RWPE1 (cell line): ENCODE data around the gene FMNL1.

Source experiments
- CTCF ChIA-PET: fragments of 350-600 bp; sonication (Branson Sonifier 250); formaldehyde crosslinking; extraction: SDS; loops from one replicate; lab custom pipeline; 2021; lab: Yijun Ruan, JAX
- POLR2A ChIA-PET: fragments of 400-600 bp; formaldehyde crosslinking; extraction: SDS; loops from one replicate; lab custom pipeline; 2020; ENCODE audit warnings: antibody characterized with exemption; ENCODE audit not compliant: low non-redundant PET; lab: Yijun Ruan, JAX
- DNase-seq: peaks from one replicate; pipeline ENCODE4 v3.0.0; 2012; ENCODE audit warnings: low spot score
- H3K27ac ChIP-seq: fragments of 450-650 bp; 2 replicates; pipeline ENCODE4 v1.5.1; 2017
- TF ChIP-seq, protein P1 (sequence below): fragments of 450-650 bp; conservative IDR thresholded peaks from 2 replicates; pipeline ENCODE4 v1.5.1; 2017; ENCODE audit warnings: low read depth, mild to moderate bottlenecking

FMNL1 gene

DNA sequence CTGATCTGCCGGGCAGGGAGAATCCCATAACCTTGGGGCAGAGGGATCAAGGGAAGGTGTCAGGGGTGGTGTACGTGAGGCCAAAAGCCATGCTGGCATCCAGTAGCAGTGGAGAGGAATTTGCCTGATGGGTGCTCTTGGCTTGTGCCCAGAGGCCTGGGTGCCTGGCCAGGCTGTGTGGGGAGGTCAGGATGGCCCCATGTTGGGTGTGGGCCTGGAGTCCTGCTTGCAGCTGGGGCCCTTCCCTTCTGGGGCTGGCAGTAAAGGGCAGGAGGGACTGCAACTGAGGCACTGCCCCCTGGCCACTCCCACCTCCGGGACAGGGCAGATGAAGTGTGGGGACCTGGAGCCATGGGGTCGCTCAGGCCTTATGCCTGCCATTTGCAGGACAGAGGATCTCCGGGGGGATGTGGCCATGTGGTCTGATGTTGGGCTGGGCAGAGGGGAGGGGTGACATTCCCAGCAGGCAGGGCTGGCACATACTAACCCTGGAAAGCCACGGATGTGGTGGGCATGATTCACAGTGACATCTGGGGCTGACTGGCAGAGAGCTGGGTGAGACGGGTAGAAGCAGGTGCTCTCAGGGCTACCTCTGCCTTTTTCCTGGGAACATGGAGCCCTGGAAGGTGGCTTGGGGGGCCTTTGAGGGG is 3.5 kb downstream of the FMNL1 start:
- ChIA-PET CTCF (interaction anchor here (0.6 to 1.6 kb wide), 3 partner anchors 11 to 429 kb away, joined by 3 to 7 read pairs (median 4); no protein-coding TSS in a partner anchor), POLR2A (no interaction called here)
- TF ChIP-seq, protein P1, sequence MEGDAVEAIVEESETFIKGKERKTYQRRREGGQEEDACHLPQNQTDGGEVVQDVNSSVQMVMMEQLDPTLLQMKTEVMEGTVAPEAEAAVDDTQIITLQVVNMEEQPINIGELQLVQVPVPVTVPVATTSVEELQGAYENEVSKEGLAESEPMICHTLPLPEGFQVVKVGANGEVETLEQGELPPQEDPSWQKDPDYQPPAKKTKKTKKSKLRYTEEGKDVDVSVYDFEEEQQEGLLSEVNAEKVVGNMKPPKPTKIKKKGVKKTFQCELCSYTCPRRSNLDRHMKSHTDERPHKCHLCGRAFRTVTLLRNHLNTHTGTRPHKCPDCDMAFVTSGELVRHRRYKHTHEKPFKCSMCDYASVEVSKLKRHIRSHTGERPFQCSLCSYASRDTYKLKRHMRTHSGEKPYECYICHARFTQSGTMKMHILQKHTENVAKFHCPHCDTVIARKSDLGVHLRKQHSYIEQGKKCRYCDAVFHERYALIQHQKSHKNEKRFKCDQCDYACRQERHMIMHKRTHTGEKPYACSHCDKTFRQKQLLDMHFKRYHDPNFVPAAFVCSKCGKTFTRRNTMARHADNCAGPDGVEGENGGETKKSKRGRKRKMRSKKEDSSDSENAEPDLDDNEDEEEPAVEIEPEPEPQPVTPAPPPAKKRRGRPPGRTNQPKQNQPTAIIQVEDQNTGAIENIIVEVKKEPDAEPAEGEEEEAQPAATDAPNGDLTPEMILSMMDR: no peak
- DNase-seq: no peak
- H3K27ac ChIP-seq: peak overlapping the region; percentile 94

DNA sequence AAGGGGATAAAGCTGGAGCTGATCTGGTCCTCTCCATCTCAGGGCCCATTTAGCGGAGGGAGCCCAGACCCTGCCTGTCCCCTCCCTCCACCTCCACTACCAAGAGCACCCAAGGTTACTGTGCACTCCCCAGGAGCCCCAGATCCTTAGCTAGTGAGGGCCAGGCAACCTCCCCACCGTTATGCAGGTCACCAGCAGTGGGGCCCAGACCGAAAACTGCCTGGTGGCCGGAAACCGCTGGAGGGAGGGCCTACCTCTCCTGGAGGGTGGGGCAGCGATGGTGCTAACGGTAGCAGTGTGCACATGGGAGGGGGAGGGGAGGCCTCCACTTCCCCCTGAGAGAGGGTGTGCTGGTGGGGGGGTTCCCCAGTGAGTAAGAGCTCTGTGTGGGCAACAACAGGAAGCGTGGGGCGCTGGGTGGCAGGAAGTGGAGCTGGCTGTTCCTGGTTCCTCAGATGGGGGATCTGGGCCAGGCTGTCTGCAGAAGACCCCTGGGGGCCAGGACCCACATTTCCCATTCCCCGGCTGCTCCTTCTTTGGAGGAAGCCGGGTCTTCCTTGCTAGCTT is 4.4 kb downstream of the FMNL1 start:
- H3K27ac ChIP-seq: peak overlapping the region; percentile 94
- ChIA-PET CTCF (interaction anchor here (0.6 to 1.6 kb wide), 2 partner anchors 10 to 430 kb away, joined by 3 to 7 read pairs; no protein-coding TSS in a partner anchor), POLR2A (no interaction called here)
- TF ChIP-seq, protein P1: no peak
- no peak for DNase-seq

DNA sequence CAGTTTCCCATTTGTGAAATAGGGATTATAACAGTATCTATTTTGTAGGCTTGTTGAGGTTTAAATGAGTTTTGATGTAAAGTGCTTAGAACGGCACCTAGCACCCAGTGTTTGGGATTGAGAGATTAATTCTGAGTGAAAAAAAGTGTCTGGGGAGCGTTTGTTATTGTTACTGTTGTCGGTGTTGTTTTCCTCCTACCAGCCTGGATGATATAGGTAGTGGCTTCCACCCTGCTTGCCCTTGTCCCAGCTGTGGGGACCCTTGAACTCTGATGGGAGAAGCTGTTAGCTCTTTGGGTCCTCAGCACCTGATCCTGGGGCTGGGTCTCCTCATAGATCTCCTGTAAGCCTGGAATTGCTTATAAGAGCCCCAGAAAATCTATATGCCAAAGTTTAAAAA is 4.9 kb downstream of the FMNL1 start:
- ChIA-PET CTCF (interaction anchor here (1.6 kb wide), 1 partner anchor 9 kb away, joined by 7 read pairs; no protein-coding TSS in a partner anchor), POLR2A (interaction anchor here (0.6 kb wide), 1 partner anchor 71 kb away, joined by 5 read pairs; no protein-coding TSS in a partner anchor)
- peak overlapping the region; percentile 94 for H3K27ac ChIP-seq
- no peak for DNase-seq
- TF ChIP-seq, protein P1: no peak

DNA sequence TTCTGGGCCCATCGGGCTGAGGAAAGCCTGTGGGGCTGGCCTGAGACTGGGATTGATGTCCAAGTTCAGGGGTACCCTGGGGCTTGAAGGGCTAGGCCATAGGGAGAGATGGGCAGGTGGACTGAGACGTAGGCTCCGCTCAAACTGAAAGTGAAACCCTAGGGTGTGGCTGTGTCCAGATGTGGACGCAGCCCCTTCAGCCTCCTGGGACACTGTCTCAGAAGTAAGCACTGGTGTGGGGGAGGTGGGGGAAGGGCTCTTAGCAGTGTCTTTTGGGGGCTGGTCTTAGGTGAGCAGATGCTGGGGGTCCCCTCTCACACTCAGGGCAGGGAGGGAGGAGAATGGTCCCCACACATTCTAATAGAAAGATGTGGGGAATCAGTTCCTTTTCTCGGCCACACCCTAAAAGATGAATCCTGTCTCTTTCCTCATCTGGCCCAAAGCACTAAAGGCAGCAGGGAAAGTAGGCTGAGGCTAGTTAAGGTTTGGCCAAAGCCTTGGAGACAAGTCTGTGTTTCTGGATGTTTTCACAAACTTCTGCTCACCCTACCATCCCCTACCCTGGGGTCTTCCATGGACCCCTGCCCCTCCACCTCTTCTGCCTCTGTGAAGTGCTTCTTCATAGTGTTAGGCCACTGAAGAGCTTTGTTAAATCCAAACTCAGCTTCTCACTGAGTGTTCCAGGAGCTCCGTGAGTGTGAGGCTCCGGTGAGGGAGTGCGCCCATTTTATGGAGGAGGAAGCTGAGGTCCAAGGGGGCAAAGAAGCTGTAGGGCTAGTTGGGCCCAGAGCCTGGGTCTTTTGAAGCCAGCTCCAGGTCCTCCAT is 5.6 kb downstream of the FMNL1 start:
- H3K27ac ChIP-seq: peak overlapping the region; percentile 94
- DNase-seq: no peak
- CTCF ChIA-PET: interaction anchor here (1.8 to 3.9 kb wide), 2 partner anchors 8 to 92 kb away, joined by 8 to 21 read pairs; partner anchors contain the start of gene ACBD4
- TF ChIP-seq, protein P1: no peak
- POLR2A ChIA-PET: interaction anchor here (0.6 kb wide), 1 partner anchor 72 kb away, joined by 5 read pairs; no protein-coding TSS in a partner anchor

DNA sequence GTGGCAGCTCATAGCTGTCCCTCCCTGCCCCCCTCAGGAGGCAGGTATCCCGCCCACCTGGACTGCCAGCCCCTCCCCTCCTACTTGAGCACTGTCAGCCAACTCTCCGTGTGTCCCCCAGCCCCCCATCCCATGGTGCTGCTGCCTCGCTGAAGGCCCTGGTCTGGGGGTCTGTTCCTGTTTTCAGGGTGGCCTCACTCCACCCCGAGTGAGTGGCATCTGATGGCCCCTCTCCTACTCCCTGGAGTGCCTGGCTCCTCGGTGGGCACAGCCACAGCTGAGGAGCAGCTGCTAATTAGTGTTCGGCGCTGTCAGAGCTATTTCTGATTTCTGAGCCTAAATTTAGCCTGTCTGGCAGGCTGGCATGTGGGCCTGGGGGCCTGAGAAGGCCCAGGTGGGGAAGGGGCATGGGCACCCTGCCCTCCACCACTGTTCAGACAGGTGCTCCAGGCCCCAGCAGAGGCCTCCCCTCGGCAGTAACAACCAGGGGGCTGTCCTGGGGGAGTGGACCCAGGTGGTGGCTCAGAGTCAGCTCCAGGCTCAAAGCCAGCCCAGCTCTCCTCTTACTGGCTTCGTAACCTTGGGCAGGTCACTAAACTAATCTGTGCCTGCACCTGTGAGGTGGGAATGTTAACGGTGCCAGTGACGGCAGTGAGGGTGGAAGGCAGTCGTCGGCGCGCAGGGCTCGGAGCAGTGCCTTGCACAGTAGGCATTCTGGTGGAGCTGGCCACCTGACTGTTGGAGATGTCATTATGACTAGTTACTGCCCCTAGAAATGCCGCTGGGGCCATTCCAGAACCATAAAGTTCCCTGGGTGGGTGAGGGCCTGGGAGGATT is 6.5 kb downstream of the FMNL1 start:
- DNase-seq: no peak
- TF ChIP-seq, protein P1: no peak
- CTCF ChIA-PET: interaction anchor here (1.8 to 3.9 kb wide), 2 partner anchors 9 to 93 kb away, joined by 8 to 21 read pairs; partner anchors contain the start of gene ACBD4
- POLR2A ChIA-PET: no interaction called here
- H3K27ac ChIP-seq: peak overlapping the region; percentile 94
